HG02623 (cell line): ENCODE data around the gene TRABD.

Experiments
- ATAC-seq: cut with Tn5 transposase; IDR thresholded peaks from one replicate; pipeline ENCODE4 v1.9.1; 2021; ENCODE audit warnings: moderate library complexity; ENCODE audit not compliant: unreplicated experiment

TRABD gene

GRCh38 chr22:50184902-50185374, 775 bp upstream of the TRABD start:
- ATAC-seq: no peak

GRCh38 chr22:50186181-50186714, 535 bp downstream of the TRABD start:
- ATAC-seq: no peak

GRCh38 chr22:50186761-50187523, 1.2 kb downstream of the TRABD start:
- ATAC-seq: no peak

- ATAC-seq: no peak
These were observed 2.6 kb downstream of the TRABD start for GRCh38 chr22:50188356-50188755.

GRCh38 chr22:50189184-50189848, 3.6 kb downstream of the TRABD start:
- ATAC-seq: no peak

GRCh38 chr22:50189849-50190181, 4.1 kb downstream of the TRABD start:
- ATAC-seq: no peak

GRCh38 chr22:50190182-50190940, 4.6 kb downstream of the TRABD start:
- no peak for ATAC-seq

- ATAC-seq: no peak
These were observed 5.4 kb downstream of the TRABD start for GRCh38 chr22:50190941-50191741.

GRCh38 chr22:50192436-50193204, 6.9 kb downstream of the TRABD start:
- ATAC-seq: no peak

GRCh38 chr22:50193621-50194020, 7.9 kb downstream of the TRABD start:
- ATAC-seq: no peak

- ATAC-seq: no peak
These were observed 8.5 kb downstream of the TRABD start for GRCh38 chr22:50194037-50194805.

- no peak for ATAC-seq
These were observed 10.5 kb downstream of the TRABD start for GRCh38 chr22:50196256-50196655.

GRCh38 chr22:50197000-50197800, 11.5 kb downstream of the TRABD start:
- no peak for ATAC-seq

GRCh38 chr22:50197856-50198623, 12.3 kb downstream of the TRABD start:
- no peak for ATAC-seq

- ATAC-seq: no peak
These were observed 12.9 kb downstream of the TRABD start for GRCh38 chr22:50198624-50199017.

GRCh38 chr22:50199251-50199721, 13.6 kb downstream of the TRABD start:
- ATAC-seq: no peak

GRCh38 chr22:50199829-50200460, 14.2 kb downstream of the TRABD start:
- no peak for ATAC-seq
